Stimulated activated naive CD4-positive, alpha-beta T cell treated with Interleukin-2 at 50 U/mL for 16 hours (primary cell): ENCODE results near the gene REXO4.

Experiments
- DNase-seq: peaks from one replicate; lab custom pipeline; 2025; lab: John Stamatoyannopoulos, UW

REXO4 gene

DNA sequence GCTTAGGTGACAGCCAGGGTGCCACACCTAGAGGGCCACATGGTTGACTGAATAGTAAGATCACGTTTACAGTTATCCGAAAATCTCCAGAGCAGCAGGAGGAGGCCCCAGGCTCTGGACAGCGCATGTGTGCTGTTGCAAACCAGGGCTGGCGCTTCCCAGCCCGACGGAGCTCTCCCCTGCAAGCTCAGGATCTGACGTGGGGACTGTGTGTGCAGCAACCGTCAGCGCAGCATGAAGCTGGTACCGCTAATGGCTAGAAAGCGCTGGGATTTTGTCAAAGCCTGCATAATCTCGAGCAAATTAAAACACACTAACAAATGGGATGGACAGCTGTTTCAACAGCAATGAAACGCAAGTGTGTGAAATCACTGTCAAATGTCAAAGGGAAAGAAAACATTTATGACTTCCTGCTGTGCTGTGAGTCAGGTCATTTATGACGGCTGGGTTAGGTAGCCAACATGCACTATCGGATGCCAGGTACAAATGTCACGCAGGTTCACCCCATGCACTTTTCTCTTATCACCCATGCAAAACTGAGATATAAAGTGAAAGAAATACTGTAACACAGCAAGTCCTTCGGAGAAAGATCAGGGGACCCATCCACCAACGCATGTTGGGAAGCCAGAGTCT lies 49.4 kb downstream of the REXO4 start:
- no peak for DNase-seq

DNA sequence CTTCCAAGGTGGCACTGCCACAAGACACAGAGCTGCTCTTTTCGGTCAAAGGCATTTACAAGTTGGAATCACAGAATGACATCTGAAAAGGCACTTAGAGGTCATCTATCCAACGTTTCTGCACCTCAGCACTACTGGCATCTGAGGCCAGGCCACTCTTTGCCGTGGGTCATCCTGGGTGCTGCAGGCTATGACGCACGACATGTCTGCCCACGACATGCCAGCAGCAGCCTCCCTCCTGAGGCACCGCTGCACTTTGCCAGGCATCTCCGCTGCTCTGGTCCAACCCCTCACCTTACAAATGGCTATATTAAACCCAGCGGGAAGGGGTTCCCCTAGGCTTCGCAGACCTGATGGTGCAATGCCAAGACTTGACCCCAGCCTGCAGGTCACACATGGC lies 50.0 kb downstream of the REXO4 start:
- no peak for DNase-seq

DNA sequence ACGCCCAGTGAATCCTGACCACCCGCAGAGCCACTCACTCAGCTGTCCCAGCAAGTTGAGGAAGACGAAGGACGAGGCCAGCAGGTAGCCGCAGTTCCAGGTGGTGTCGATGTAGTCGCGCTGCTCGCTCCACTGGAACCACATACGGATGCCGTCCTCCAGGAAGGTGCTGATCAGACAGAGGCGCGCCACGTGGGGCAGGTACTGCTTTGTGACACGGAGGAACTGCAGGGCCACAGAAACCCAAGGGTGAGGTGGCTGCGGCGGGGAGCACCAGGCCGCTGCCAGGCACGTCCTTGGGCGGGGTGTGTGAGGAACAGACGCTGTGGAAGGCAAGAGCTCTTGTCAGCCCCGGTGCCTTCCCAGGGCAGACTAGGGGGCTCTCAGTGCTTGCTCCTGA lies 50.6 kb downstream of the REXO4 start:
- DNase-seq: no peak

DNA sequence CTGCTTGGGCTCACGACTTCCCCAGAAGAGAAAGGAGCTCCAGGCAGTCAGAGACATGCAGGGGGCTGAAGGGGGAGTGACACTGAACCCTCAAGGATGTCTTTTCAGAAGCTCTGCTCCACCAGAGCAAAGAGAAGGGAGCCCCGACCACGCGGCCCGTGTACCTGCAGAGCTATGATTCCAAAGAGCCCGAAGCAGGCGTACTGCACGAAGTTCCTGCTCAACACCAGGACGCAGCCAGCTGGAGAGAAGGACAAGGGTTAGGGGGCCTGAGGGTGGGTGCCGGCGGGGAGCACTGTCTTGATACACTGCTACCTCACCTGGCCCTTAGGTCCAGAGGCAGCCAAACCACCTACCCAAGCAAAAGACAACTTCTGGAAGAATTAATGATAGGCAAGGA lies 51.4 kb downstream of the REXO4 start:
- no peak for DNase-seq

DNA sequence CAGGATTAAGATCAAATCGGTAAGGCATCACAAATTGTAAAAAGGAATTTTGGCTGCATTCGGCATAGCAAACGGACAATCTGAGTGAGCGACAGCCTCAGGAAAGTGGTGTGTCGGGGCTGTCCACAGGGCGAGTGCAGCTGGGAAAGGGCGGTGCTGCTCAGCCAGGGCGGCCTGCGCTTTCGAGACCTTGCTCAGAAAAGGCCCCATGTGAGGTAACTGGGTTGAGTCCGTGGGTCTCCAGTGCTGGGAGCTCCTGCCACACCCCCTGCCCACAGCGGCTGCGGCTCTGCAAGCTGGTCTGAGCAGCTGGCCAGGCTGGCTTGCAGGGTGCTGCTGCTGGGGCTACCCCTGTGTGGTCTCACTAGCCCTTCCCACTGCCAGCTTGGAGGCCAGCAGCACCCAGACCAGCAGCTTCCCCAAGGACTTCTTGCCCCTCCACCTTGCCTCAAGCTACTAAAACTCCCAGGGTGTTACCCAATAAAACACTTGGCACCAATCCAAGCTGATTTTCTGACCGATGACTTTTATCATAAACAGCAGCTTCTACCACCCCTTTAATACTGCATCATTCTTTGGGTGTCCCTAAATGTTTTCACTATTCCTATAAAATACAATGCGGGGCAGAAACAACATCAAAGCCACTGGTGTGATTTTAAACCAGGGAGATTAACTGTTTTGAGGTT lies 55.3 kb downstream of the REXO4 start:
- no peak for DNase-seq

DNA sequence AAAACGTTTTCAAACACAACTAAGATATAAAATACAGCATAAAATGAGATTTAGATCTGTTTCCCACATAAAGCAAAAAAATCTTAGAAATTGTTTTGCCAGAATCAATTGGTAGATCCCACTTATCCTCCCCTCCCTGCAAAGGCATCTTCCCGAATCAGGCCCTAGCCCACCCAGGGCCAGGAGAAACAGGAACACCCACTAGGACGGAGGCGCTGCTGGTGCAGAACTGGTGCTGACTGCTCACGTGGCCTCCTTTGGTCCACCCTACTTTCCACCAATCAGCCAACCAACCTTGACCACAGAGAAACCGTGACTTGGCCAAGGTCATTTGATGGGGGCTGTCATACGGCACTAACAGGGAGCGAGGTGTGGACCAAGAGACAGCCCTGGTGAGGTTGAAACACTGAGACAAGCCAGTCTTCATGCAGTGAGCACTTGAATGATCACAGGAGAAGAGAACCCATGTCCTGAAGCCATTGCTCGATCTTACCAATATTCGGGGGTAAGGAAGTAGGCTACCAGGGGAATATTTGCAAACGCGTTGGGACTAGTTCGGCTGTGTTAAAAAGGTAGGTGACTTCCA lies 56.2 kb downstream of the REXO4 start:
- DNase-seq: no peak

DNA sequence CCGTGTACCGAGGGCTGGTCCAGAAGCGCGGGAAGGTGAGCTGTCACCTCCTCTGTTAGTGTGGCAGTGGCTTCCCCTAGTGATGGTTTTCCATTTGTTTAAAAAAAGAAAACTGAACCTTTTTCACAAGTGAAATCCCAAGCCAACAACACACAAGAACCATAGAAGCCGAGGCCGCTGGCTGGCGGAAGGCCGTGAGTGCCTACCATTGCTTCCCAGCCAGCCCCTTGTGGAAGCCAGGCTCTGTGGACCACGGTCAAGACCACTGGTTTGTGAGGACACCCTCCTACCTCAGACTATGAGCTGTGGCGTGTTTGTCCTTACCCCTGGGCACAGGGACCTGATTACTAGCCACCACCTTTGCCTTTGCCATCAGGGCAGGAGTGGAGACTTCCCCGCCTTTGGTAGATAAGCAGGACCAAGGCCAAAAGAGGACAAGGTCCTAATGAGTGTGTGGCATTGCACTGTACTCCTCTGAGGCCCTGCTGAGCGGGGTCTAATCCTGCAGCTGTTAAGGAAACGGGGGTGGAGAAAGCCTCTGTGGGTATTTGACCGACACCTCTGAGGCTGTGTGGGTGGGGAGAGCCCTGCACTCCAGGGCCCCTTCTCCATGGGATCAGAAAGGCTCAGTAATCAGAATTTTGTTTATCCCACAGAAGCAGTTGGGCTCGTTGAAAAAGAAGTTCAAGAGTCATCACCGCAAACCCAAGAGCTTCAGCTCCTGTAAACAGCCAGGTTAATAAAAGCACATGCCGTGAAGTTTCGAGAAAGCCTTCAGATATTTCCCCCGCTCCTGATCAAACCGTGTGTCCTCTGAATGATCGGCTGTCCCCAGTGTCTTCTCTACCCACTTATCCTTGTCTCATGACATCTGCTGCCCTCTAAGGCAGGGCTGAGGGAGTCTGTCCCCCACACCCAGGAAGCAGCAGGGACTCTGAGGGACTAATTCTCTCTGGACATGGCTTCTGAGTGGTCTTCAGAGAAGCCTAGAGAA lies 57.1 kb downstream of the REXO4 start:
- DNase-seq: no peak

DNA sequence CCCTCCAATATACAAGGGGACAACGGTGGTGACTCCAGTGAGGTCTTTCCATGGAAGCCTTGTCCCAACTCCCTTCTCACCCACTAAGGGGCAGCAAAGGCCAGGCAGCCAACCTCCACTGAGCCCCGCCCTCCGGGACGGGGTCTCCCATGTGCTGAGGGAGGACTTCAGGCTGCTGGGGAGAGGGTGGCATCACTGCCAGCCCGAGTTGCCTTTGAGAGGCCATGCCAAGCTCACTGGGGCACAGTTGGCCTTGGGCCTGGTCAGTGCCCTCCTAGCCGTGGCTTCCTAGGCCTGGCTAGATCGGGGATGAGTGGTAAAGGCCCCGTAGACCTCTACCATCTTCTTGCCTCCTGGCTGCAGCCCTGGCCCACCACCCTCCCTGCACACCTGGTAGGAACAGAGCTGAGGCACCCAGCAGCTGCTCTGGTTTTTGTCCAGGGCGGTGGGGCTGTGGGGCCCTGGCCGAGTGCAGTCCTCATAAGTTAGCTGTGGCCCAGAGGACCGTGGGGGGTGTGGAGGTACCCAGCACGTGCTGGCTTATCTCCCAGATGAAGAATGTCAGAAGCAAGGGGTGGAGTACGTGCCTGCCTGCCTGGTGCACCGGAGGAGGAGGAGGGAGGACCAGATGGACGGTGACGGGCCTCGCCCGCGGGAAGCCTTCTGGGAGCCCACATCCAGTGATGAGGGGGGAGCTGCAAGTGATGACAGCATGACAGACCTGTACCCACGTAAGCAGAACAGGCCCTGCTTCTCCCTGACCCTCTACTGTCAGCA lies 58.2 kb downstream of the REXO4 start:
- no peak for DNase-seq

DNA sequence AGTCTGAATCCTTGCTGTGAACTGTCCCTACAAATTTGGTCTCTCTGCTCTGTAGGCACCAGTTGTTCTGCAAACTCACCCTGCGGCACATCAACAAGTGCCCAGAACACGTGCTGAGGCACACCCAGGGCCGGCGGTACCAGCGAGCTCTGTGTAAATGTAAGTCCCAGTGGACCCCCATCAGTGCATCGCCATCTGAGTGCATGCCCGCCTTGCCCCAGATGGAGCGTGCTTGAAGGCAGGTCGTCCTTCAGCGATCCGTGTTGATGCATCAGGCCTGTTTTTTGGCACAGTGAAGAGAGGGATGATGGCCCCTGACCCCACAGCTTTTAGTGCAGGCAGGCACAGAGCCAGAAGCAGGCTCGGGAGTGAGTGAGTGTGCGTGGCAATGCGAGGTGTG lies 60.2 kb downstream of the REXO4 start:
- no peak for DNase-seq

DNA sequence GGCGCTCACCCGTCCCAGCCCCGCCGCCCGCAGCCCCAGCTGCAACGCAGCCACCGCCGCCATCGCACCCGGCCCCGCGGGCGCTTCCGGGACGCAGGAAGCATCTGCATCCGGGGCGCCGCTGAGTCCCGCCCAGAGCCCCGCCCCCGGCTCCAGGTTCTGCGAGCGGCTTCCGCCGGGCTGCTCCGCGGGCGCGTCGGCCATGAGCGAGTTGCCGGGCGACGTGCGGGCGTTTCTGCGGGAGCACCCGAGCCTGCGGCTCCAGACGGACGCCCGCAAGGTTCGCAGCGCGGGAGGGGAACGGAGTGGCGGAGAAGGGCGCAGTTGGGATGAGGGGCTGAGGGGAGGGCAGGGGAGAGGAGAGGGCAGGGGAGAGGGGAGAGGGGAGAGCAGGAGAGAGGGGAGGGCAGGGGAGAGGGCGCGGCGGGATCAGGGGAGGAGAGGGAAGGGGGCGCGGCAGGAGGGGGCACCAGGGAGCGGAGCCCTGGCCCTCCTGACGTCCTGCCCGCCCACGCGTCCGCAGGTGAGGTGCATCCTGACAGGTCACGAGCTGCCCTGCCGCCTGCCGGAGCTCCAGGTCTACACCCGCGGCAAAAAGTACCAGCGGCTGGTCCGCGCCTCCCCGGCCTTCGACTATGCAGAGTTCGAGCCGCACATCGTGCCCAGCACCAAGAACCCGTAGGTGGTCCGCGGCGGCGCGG lies 61.3 kb downstream of the REXO4 start, which contains the start of the genes SURF1 and SURF2:
TSS of gene SURF1 (minus strand) at position 97 of the 701 bp plus-strand sequence. CDS start at position 63, 34 bp downstream.
TSS of gene SURF2 (plus strand) at position 160 of the 701 bp plus-strand sequence. CDS start at position 203, 43 bp downstream.
- DNase-seq: peak; percentile 91
